IPS-20b (cell line): Measurements from ENCODE around the gene CD79B.

Source experiments
- H3K27ac ChIP-seq: one replicate; pipeline ENCODE4 v1.5.1; 2013; ENCODE audit warnings: low read length
- H3K27me3 ChIP-seq: 2 replicates; pipeline ENCODE4 v1.6.1; 2013; ENCODE audit warnings: mild to moderate bottlenecking, low read length, inconsistent platforms; ENCODE audit not compliant: insufficient read depth
- H3K36me3 ChIP-seq: 2 replicates; pipeline ENCODE4 v1.6.1; 2013; ENCODE audit warnings: low read depth, mild to moderate bottlenecking, inconsistent platforms, low read length, moderate library complexity; ENCODE audit not compliant: insufficient read depth
- H3K4me1 ChIP-seq: 2 replicates; pipeline ENCODE4 v1.6.1; 2013; ENCODE audit warnings: mild to moderate bottlenecking, control low read depth, inconsistent platforms, low read length, moderate library complexity; ENCODE audit not compliant: insufficient read depth
- H3K4me3 ChIP-seq: 2 replicates; pipeline ENCODE4 v1.5.1; 2013; ENCODE audit warnings: mild to moderate bottlenecking, low read length, inconsistent platforms
- H3K9ac ChIP-seq: 2 replicates; pipeline ENCODE4 v1.6.1; 2013; ENCODE audit warnings: low read depth, mild to moderate bottlenecking, inconsistent platforms, low read length, moderate library complexity
- H3K9me3 ChIP-seq: 2 replicates; pipeline ENCODE4 v1.6.1; 2013; ENCODE audit warnings: mild to moderate bottlenecking, low read depth, low read length, inconsistent platforms; ENCODE audit not compliant: insufficient read depth

Gene CD79B

GRCh38 chr17:63880706-63881105, 51.4 kb downstream of the CD79B start:
- H3K36me3 ChIP-seq, result no peaks in the 10 kb centered on the region

More at GRCh38 chr17:63880706-63881105, 51.4 kb downstream of the CD79B start:
- no peaks in the 10 kb centered on the region for H3K27me3 ChIP-seq
- H3K4me1 ChIP-seq, result peaks cover 6% of the 10 kb centered on the region; the same call in 1 of the 2 replicates
- H3K27ac ChIP-seq, result no peak overlapping the region
- H3K9ac ChIP-seq, result no peak overlapping the region
- H3K4me3 ChIP-seq, result 0 out of 2 replicates have a peak overlapping the region, but pooled peaks have one; percentile 41
- no peaks in the 10 kb centered on the region for H3K9me3 ChIP-seq
